MM.1S (cell line): ENCODE measurements around the gene UNKL.

Experiments used
- DNase-seq: peaks from one replicate; pipeline ENCODE4 v3.0.0-alpha.2; 2015
- H2AFZ ChIP-seq: fragments of 300-600 bp; sonication (generic); 2 replicates; pipeline ENCODE4 v1.6.0; 2016; ENCODE audit warnings: antibody characterized with exemption, low read length
- H3F3A ChIP-seq: fragments of 300-600 bp; sonication (generic); 2 replicates; pipeline ENCODE4 v1.6.1; 2016; ENCODE audit warnings: mild to moderate bottlenecking, antibody characterized with exemption, low read length, moderate library complexity, mixed read lengths; ENCODE audit not compliant: insufficient read depth
- H3K27ac ChIP-seq: fragments of 300-600 bp; sonication (generic); 2 replicates; pipeline ENCODE4 v1.5.1; 2016; ENCODE audit warnings: mild to moderate bottlenecking, low read length
- H3K27me3 ChIP-seq: fragments of 300-600 bp; sonication (generic); replicated peaks from 2 replicates; pipeline ENCODE4 v1.6.0; 2016; ENCODE audit warnings: low read length; ENCODE audit not compliant: insufficient read depth
- H3K36me3 ChIP-seq: fragments of 300-600 bp; sonication (generic); replicated peaks from 2 replicates; pipeline ENCODE4 v1.6.1; 2016; ENCODE audit warnings: mild to moderate bottlenecking, low read length, mixed read lengths; ENCODE audit not compliant: insufficient read depth
- H3K4me1 ChIP-seq: fragments of 300-600 bp; sonication (generic); 2 replicates; pipeline ENCODE4 v1.6.1; 2016; ENCODE audit warnings: low read length, mixed read lengths
- H3K4me2 ChIP-seq: fragments of 300-600 bp; sonication (generic); 2 replicates; pipeline ENCODE4 v1.6.0; 2016; ENCODE audit warnings: low read depth, low read length
- H3K4me3 ChIP-seq: fragments of 300-600 bp; sonication (generic); 2 replicates; pipeline ENCODE4 v1.5.1; 2016; ENCODE audit warnings: low read length, mixed read lengths
- H3K79me2 ChIP-seq: fragments of 300-600 bp; sonication (generic); 2 replicates; pipeline ENCODE4 v1.6.1; 2016; ENCODE audit warnings: mixed run types, low read length, mixed read lengths
- H3K9ac ChIP-seq: fragments of 300-600 bp; sonication (generic); 2 replicates; pipeline ENCODE4 v1.6.1; 2016; ENCODE audit warnings: low read length, mixed read lengths
- H3K9me2 ChIP-seq: fragments of 300-600 bp; sonication (generic); replicated peaks from 2 replicates; pipeline ENCODE4 v1.6.1; 2016; ENCODE audit warnings: mild to moderate bottlenecking, low read length, mixed read lengths; ENCODE audit not compliant: insufficient read depth
- H3K9me3 ChIP-seq: fragments of 300-600 bp; sonication (generic); replicated peaks from 2 replicates; pipeline ENCODE4 v1.6.1; 2016; ENCODE audit warnings: mild to moderate bottlenecking, low read length, mixed read lengths; ENCODE audit not compliant: insufficient read depth
- H4K20me1 ChIP-seq: fragments of 300-600 bp; sonication (generic); 2 replicates; pipeline ENCODE4 v1.6.1; 2016; ENCODE audit warnings: mild to moderate bottlenecking, low read length, moderate library complexity, mixed read lengths; ENCODE audit not compliant: insufficient read depth
- EZH2 ChIP-seq: fragments of 300-600 bp; sonication (generic); optimal IDR thresholded peaks from 2 replicates; pipeline ENCODE3; 2017; ENCODE audit warnings: low read depth, mild to moderate bottlenecking, antibody characterized with exemption, low read length, mixed read lengths
- EZH2phosphoT487 ChIP-seq: fragments of 300-600 bp; sonication (generic); IDR thresholded peaks from 2 replicates; pipeline ENCODE4 v1.6.1; 2018; ENCODE audit warnings: antibody characterized with exemption, low read length
- TF ChIP-seq, protein P1 (sequence below): fragments of 300-600 bp; sonication (generic); IDR thresholded peaks from 2 replicates; pipeline ENCODE4 v1.5.1; 2016; ENCODE audit warnings: antibody characterized with exemption, low read length, mixed read lengths

UNKL gene

DNA sequence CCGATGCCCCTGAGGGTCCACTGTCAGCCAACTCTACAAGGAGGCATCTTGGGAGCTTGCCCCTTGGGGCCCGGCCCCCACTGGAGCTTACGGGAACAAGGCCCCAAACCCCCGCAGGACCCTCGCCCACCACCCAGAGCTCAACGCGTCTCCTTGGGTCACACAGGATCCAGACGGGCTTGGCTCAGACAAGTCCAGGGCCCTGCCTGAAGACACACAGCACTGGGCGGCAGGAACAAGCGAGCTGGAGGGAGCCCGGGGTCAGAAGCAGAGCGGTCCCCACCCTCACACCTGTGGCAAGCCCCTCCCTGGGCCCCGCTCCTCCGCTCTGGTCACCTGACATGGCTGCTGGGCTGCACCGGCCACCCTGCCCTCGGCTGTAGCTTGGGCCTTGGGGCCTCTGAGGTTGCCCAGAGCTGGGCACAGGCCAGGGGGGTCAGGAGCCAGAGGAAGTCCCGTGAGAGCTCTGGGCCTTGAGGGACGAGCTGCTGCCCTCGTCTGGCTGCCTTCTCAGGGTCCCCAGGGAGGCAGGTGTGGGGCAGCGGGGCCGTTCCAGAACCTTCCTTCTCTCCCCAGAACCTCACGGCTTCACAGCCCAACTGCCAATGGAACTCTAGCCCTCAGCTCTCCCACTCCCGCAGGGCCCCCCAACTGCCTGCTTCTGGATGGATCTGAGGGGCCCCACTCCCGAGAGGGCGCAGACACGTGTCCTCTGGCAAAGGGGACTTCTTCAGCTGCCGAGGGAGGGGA lies 29.7 kb upstream of the UNKL start, which contains the start of gene CCDC154:
CCDC154 (minus strand) TSS at position 577 of the 750 bp plus-strand sequence; CDS start at position 343, 234 bp downstream.
- Histone ChIP-seq H3K36me3 (no peaks in the 10 kb centered on the region), H3K4me1 (no peaks in the 10 kb centered on the region), H4K20me1 (no peaks in the 10 kb centered on the region), H3K9me3 (no peaks in the 10 kb centered on the region), H3K4me2 (no peak within 1 kb of the TSS), H3K9me2 (no peaks in the 10 kb centered on the region), H3K27ac (no peak within 1 kb of the TSS), H3K4me3 (no peak within 1 kb of the TSS), H3F3A (no peaks in the 10 kb centered on the region), H3K9ac (no peak within 1 kb of the TSS), H2AFZ (no peak within 1 kb of the TSS), H3K27me3 (peaks cover 13% of the 10 kb centered on the region), H3K79me2 (no peaks in the 10 kb centered on the region)
- DNase-seq = no peak
- TF ChIP-seq, protein P1, sequence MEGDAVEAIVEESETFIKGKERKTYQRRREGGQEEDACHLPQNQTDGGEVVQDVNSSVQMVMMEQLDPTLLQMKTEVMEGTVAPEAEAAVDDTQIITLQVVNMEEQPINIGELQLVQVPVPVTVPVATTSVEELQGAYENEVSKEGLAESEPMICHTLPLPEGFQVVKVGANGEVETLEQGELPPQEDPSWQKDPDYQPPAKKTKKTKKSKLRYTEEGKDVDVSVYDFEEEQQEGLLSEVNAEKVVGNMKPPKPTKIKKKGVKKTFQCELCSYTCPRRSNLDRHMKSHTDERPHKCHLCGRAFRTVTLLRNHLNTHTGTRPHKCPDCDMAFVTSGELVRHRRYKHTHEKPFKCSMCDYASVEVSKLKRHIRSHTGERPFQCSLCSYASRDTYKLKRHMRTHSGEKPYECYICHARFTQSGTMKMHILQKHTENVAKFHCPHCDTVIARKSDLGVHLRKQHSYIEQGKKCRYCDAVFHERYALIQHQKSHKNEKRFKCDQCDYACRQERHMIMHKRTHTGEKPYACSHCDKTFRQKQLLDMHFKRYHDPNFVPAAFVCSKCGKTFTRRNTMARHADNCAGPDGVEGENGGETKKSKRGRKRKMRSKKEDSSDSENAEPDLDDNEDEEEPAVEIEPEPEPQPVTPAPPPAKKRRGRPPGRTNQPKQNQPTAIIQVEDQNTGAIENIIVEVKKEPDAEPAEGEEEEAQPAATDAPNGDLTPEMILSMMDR = no peak
- TF ChIP-seq EZH2phosphoT487 (no peak), EZH2 (no peak)

DNA sequence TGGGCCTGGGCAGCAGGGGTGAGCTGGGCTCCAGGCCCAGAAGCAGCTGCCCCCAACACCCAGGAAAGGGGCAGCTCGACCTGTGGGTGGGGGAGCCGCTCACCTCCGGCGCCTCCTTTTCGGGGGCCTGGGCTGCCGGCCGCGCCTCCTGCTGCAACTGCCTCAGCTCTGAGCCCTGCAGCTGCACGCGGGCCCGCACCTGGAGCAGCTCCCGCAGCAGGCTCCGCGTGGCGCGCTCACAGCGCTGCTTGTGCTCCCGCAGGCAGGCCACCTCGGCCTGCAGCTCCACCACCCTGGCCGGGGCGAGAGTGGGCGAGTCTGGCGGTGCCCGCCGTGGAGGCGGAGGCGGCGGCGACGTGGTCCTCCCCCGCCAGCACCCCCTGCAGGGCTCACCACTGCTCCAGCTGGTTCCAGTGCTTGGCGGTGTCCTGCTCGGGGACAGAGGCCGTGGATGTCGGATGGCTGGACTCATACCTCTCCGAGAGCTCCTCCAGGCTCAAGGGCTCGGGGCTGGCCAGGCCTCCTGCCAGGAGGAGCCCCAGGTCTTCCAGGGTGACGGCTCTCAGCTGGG lies 29.0 kb upstream of the UNKL start:
- H3K4me2 ChIP-seq = no peak overlapping the region
- H3K9me3 ChIP-seq = no peaks in the 10 kb centered on the region
- H3K27ac ChIP-seq = no peak overlapping the region
- no peak for DNase-seq
- no peaks in the 10 kb centered on the region for H3K4me1 ChIP-seq
- H3K9ac ChIP-seq = no peak overlapping the region
- no peak overlapping the region for H3K4me3 ChIP-seq
- H3K79me2 ChIP-seq = no peaks in the 10 kb centered on the region
- no peak overlapping the region for H2AFZ ChIP-seq
- no peaks in the 10 kb centered on the region for H3F3A ChIP-seq
- H3K9me2 ChIP-seq = no peaks in the 10 kb centered on the region
- no peaks in the 10 kb centered on the region for H4K20me1 ChIP-seq
- H3K27me3 ChIP-seq = peaks cover 17% of the 10 kb centered on the region
- TF ChIP-seq EZH2phosphoT487 = no peak
- TF ChIP-seq, protein P1 = no peak
- TF ChIP-seq EZH2 = no peak
- H3K36me3 ChIP-seq = no peaks in the 10 kb centered on the region

DNA sequence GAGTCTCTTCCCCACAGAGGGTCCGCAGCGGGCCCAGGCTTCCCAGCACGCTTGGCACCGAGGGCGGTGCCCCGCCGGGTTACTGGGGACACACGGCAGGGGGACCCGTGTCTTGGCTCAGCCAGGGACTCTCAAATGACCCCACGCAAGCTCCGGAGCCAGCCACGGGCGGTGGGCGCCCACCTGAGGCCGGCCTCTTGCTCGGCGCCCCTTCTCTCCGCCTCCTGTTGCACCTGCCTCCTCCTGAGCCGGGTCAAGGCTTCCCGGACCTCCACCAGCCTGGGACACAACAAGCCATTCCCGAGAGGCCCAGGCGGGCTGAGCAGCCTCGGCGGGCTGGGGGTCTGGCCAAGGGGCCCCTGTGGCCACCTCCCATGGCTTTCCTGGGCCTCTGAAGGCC lies 28.2 kb upstream of the UNKL start:
- no peaks in the 10 kb centered on the region for H4K20me1 ChIP-seq

More for the DNA sequence above, 28.2 kb upstream of the UNKL start:
- Histone ChIP-seq H3K4me1 (no peaks in the 10 kb centered on the region), H3K9ac (no peak overlapping the region), H3K4me3 (no peak overlapping the region), H3K9me3 (no peaks in the 10 kb centered on the region), H2AFZ (no peak overlapping the region), H3F3A (no peaks in the 10 kb centered on the region), H3K27ac (no peak overlapping the region), H3K9me2 (no peaks in the 10 kb centered on the region), H3K79me2 (no peaks in the 10 kb centered on the region), H3K27me3 (peaks cover 24% of the 10 kb centered on the region), H3K36me3 (no peaks in the 10 kb centered on the region), H3K4me2 (no peak overlapping the region)
- no peak for DNase-seq
- TF ChIP-seq EZH2 (no peak), EZH2phosphoT487 (no peak)
- TF ChIP-seq, protein P1 = no peak
